ENCODE measurements around the gene PRDX5.

DNA sequence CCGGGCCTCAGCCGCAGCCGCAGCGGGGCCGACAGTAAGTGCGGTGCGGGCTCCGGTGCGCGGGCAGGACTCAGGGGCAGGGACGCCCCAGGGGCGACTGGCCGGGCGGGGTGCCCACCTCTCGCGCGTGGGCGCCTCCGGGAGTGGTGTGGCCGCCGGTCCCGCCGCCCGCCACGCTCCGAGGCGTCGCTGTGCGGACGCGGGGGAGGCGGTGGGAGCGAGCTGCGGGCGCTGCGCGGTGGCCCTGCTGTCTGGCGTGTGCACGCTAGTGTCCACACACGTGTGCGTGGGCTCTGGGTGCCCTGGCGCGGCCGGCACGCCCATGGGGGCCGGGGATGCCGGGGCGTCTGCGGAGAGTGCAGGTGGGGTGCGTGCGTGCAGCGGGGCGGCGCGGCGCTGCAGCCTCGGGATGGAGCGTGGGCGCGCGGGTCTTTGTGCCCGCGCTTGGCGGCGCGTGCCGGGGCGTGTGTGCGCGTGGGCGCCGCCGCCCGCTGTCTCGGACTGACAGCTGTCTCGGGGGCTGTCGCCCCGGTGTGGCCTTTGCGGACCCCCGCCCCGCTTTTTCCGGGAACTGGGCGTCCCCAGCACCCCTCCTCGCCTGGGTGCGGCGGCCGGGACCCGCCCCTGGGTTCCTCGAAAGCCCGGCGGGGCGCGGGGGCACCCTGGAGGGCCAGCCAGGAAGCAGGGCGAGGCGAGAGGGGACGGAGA, 26.0 kb upstream of the PRDX5 start:
- no peak for TF ChIP-seq CTCF (IDR thresholded peaks at IDR 0.05)
- peak; percentile 91 for TF ChIP-seq EZH2 (IDR thresholded peaks at IDR 0.05; ENCODE audit: borderline replicate concordance, insufficient read depth, low read depth, low read length, poor library complexity, severe bottlenecking)

All from B cell (primary cell).